Frontal cortex (tissue), 4 donors: ENCODE measurements around the gene HMCN1. TPM values are rescaled to one million over a fixed set of nuclear protein-coding genes. Genes with fewer than 3 reads are reported as not detected.

Experiments
- DNase-seq, 2 donors: peaks; one replicate each; pipeline ENCODE4 v3.0.0; 2012; ENCODE audit warnings: low spot score in 2 of 2
- FAIRE-seq: peaks from 2 replicates; lab custom pipeline; 2012; peaks lifted over from hg19 to GRCh38; lab: Jason Lieb, UNC
- total RNA-seq: library from RNA; depleted of rRNA; stranded (reverse); fragments of >200 nt; gene quantifications from one replicate; pipeline ENCODE4 v1.2.3, GENCODE V29; 2014
- donor health status: control.
- donor health status: control.
- donor health status: control.

Gene HMCN1
- total RNA-seq, 1 donor from 2014 or later = 1.6 TPM

- DNase-seq (no peak), FAIRE-seq (no peak)
These were observed 109.2 kb downstream of the HMCN1 start for GRCh38 chr1:185843297-185843869.

- no peak for DNase-seq
- FAIRE-seq = no peak
These were observed 109.8 kb downstream of the HMCN1 start for GRCh38 chr1:185843986-185844385.

- DNase-seq = no peak
- FAIRE-seq = no peak
These were observed 112.7 kb downstream of the HMCN1 start for GRCh38 chr1:185846672-185847444.

- FAIRE-seq (no peak), DNase-seq (no peak)
These were observed 114.8 kb downstream of the HMCN1 start for GRCh38 chr1:185849014-185849413.

GRCh38 chr1:185850366-185850765 lies 116.2 kb downstream of the HMCN1 start:
- DNase-seq = no peak
- FAIRE-seq = no peak

- no peak for DNase-seq
- FAIRE-seq = no peak
These were observed 119.5 kb downstream of the HMCN1 start for GRCh38 chr1:185853739-185854138.

- DNase-seq (no peak), FAIRE-seq (no peak)
These were observed 122.3 kb downstream of the HMCN1 start for GRCh38 chr1:185856482-185856881.

- DNase-seq = no peak
- no peak for FAIRE-seq
These were observed 123.3 kb downstream of the HMCN1 start for GRCh38 chr1:185857442-185857841.

GRCh38 chr1:185860311-185860710 lies 126.1 kb downstream of the HMCN1 start:
- FAIRE-seq (no peak), DNase-seq (no peak)

- no peak for DNase-seq
- no peak for FAIRE-seq
These were observed 126.7 kb downstream of the HMCN1 start for GRCh38 chr1:185860859-185861258.

GRCh38 chr1:185861630-185862029 lies 127.4 kb downstream of the HMCN1 start:
- FAIRE-seq (no peak), DNase-seq (no peak)

GRCh38 chr1:185862235-185862634 lies 128.0 kb downstream of the HMCN1 start:
- FAIRE-seq (no peak), DNase-seq (no peak)

- DNase-seq = no peak
- FAIRE-seq = no peak
These were observed 130.1 kb downstream of the HMCN1 start for GRCh38 chr1:185864331-185864730.

- FAIRE-seq (no peak), DNase-seq (no peak)
These were observed 130.8 kb downstream of the HMCN1 start for GRCh38 chr1:185864889-185865517.

GRCh38 chr1:185869590-185869989 lies 135.4 kb downstream of the HMCN1 start:
- DNase-seq (no peak), FAIRE-seq (peak; percentile 19)

GRCh38 chr1:185871627-185872150 lies 137.5 kb downstream of the HMCN1 start:
- DNase-seq (no peak), FAIRE-seq (no peak)

- no peak for DNase-seq
- no peak for FAIRE-seq
These were observed 140.1 kb downstream of the HMCN1 start for GRCh38 chr1:185874246-185874645.

- FAIRE-seq (no peak), DNase-seq (no peak)
These were observed 146.1 kb downstream of the HMCN1 start for GRCh38 chr1:185880330-185880729.

GRCh38 chr1:185880779-185881333 lies 146.7 kb downstream of the HMCN1 start:
- FAIRE-seq (no peak), DNase-seq (no peak)

GRCh38 chr1:185886046-185886445 lies 151.9 kb downstream of the HMCN1 start:
- DNase-seq (no peak), FAIRE-seq (no peak)

- FAIRE-seq (no peak), DNase-seq (no peak)
These were observed 152.5 kb downstream of the HMCN1 start for GRCh38 chr1:185886671-185887070.
